Calu3 (cell line): ENCODE data around the gene ZBTB20. TPM values are rescaled to one million over a fixed set of nuclear protein-coding genes. Genes with fewer than 3 reads are reported as not detected.

ENCODE experiments used
- BruUV-seq: library from RNA; stranded (reverse); fragments of 400-500 nt; replicated peaks from 2 replicates; lab custom pipeline; 2021; lab: Mats Ljungman, UMichigan
- CTCF ChIA-PET: fragments of 300-600 bp; sonication (Branson Sonifier 250); formaldehyde crosslinking; loops from one replicate; lab custom pipeline; 2022; ENCODE audit warnings: antibody characterized with exemption; lab: Charles Lee
- DNase-seq: peaks from one replicate; pipeline ENCODE4 v3.0.0; 2022
- H3K27ac Mint-ChIP-seq: one replicate; pipeline ENCODE4 v1.8.0; 2022; ENCODE audit warnings: mixed read lengths; ENCODE audit not compliant: unreplicated experiment
- H3K27me3 Mint-ChIP-seq: one replicate; pipeline ENCODE4 v1.8.0; 2022; ENCODE audit warnings: mixed read lengths; ENCODE audit not compliant: unreplicated experiment
- H3K36me3 Mint-ChIP-seq: one replicate; pipeline ENCODE4 v1.8.0; 2022; ENCODE audit warnings: mild to moderate bottlenecking, moderate library complexity, mixed read lengths; ENCODE audit not compliant: insufficient read depth, unreplicated experiment
- H3K4me1 Mint-ChIP-seq: one replicate; pipeline ENCODE4 v1.8.0; 2022; ENCODE audit warnings: mild to moderate bottlenecking, low read depth, mixed read lengths; ENCODE audit not compliant: unreplicated experiment
- H3K4me3 Mint-ChIP-seq: one replicate; pipeline ENCODE4 v1.8.0; 2022; ENCODE audit warnings: mild to moderate bottlenecking, low read depth, moderate library complexity, mixed read lengths; ENCODE audit not compliant: unreplicated experiment
- H3K9me3 Mint-ChIP-seq: one replicate; pipeline ENCODE4 v1.8.0; 2022; ENCODE audit warnings: low read depth, mixed read lengths; ENCODE audit not compliant: unreplicated experiment
- CTCF ChIP-seq: fragments of 200-600 bp; IDR thresholded peaks from one replicate; pipeline ENCODE4 v1.8.0; 2022; ENCODE audit warnings: antibody characterized with exemption; ENCODE audit not compliant: unreplicated experiment
- intact Hi-C: fragments of 100-400 bp; cut with micrococcal nuclease; formaldehyde crosslinking; loops from one replicate; pipeline ENCODE4 v1.10.0; 2022; ENCODE audit not compliant: unreplicated experiment
- total RNA-seq: library from RNA; stranded (reverse); gene quantifications from 2 replicates; pipeline ENCODE4 v1.2.3, GENCODE V29; 2022

Gene ZBTB20
- total RNA-seq, 1 experiment from 2014 or later, result 24.1 TPM

GRCh38 chr3:115085197-115085865 lies 61.8 kb downstream of the ZBTB20 start:
- no peaks in the 10 kb centered on the region for H3K4me1 Mint-ChIP-seq
- no TSS peak for BruUV-seq

GRCh38 chr3:115084686-115085085 lies 62.4 kb downstream of the ZBTB20 start:
- BruUV-seq, result no TSS peak
- Mint-ChIP-seq H3K4me3 (no peak overlapping the region), H3K4me1 (no peaks in the 10 kb centered on the region), H3K36me3 (no peaks in the 10 kb centered on the region), H3K27me3 (no peaks in the 10 kb centered on the region), H3K27ac (no peak overlapping the region), H3K9me3 (no peaks in the 10 kb centered on the region)
- TF ChIP-seq CTCF, result no peak
- CTCF ChIA-PET, result no interaction called here
- intact Hi-C loops, result no loop called here
- DNase-seq, result no peak

More at GRCh38 chr3:115085197-115085865, 61.8 kb downstream of the ZBTB20 start:
- intact Hi-C loops, result no loop called here
- no peak for DNase-seq
- no peak for TF ChIP-seq CTCF
- no peak overlapping the region for H3K4me3 Mint-ChIP-seq
- no peaks in the 10 kb centered on the region for H3K9me3 Mint-ChIP-seq
- H3K27ac Mint-ChIP-seq, result no peak overlapping the region
- H3K27me3 Mint-ChIP-seq, result no peaks in the 10 kb centered on the region
- CTCF ChIA-PET, result no interaction called here
- H3K36me3 Mint-ChIP-seq, result no peaks in the 10 kb centered on the region

- intact Hi-C loops, result no loop called here
- TF ChIP-seq CTCF, result no peak
- CTCF ChIA-PET, result no interaction called here
- no peaks in the 10 kb centered on the region for H3K4me1 Mint-ChIP-seq
- no TSS peak for BruUV-seq
- DNase-seq, result no peak
- no peaks in the 10 kb centered on the region for H3K9me3 Mint-ChIP-seq
- H3K4me3 Mint-ChIP-seq, result no peak overlapping the region
- H3K27me3 Mint-ChIP-seq, result no peaks in the 10 kb centered on the region
- H3K27ac Mint-ChIP-seq, result no peak overlapping the region
- H3K36me3 Mint-ChIP-seq, result no peaks in the 10 kb centered on the region
These were observed 64.8 kb downstream of the ZBTB20 start for GRCh38 chr3:115082260-115082659.

- H3K36me3 Mint-ChIP-seq, result no peaks in the 10 kb centered on the region
- H3K27ac Mint-ChIP-seq, result no peak overlapping the region
- DNase-seq, result no peak
- no peaks in the 10 kb centered on the region for H3K4me1 Mint-ChIP-seq
- intact Hi-C loops, result no loop called here
- H3K4me3 Mint-ChIP-seq, result no peak overlapping the region
- BruUV-seq, result no TSS peak
- no peaks in the 10 kb centered on the region for H3K27me3 Mint-ChIP-seq
- H3K9me3 Mint-ChIP-seq, result no peaks in the 10 kb centered on the region
- CTCF ChIA-PET, result interaction anchor here (0.9 kb wide), 1 partner anchor 254 kb away, joined by 3 read pairs; no protein-coding TSS in a partner anchor
- TF ChIP-seq CTCF, result no peak
These were observed 65.6 kb downstream of the ZBTB20 start for GRCh38 chr3:115081444-115081843.
